Islet precursor cell (in vitro differentiated cells): Measurements from ENCODE around the gene UBE2Q1.

Experiments
- DNase-seq: peaks from one replicate; pipeline ENCODE4 v3.0.0-alpha.2; 2018

UBE2Q1 gene

GRCh38 chr1:154557939-154558719 lies at the start of gene UBE2Q1:
UBE2Q1 (minus strand) TSS chr1:154558662; CDS start chr1:154558553, 109 bp downstream.
- DNase-seq: peak; percentile 75

GRCh38 chr1:154607609-154608396 lies 49.3 kb upstream of the UBE2Q1 start, which contains the start of gene ADAR:
ADAR (minus strand) TSS chr1:154608186; CDS start chr1:154608006, 180 bp downstream.
- peak; percentile 90 for DNase-seq

- DNase-seq: no peak
Measured at GRCh38 chr1:154607106-154607608, 48.7 kb upstream of the UBE2Q1 start.

- DNase-seq: no peak
Measured at GRCh38 chr1:154605534-154605933, 47.1 kb upstream of the UBE2Q1 start.

GRCh38 chr1:154603317-154603716 lies 44.9 kb upstream of the UBE2Q1 start:
- no peak for DNase-seq

GRCh38 chr1:154599658-154600057 lies 41.2 kb upstream of the UBE2Q1 start:
- no peak for DNase-seq

GRCh38 chr1:154598871-154599635 lies 40.6 kb upstream of the UBE2Q1 start:
- DNase-seq: no peak

GRCh38 chr1:154595621-154596020 lies 37.2 kb upstream of the UBE2Q1 start:
- no peak for DNase-seq

GRCh38 chr1:154594811-154595210 lies 36.3 kb upstream of the UBE2Q1 start:
- no peak for DNase-seq

- DNase-seq: no peak
Measured at GRCh38 chr1:154593390-154593789, 34.9 kb upstream of the UBE2Q1 start.

- no peak for DNase-seq
Measured at GRCh38 chr1:154591206-154591605, 32.7 kb upstream of the UBE2Q1 start.

- no peak for DNase-seq
Measured at GRCh38 chr1:154590756-154591155, 32.3 kb upstream of the UBE2Q1 start.

- no peak for DNase-seq
Measured at GRCh38 chr1:154589780-154590179, 31.3 kb upstream of the UBE2Q1 start.

- no peak for DNase-seq
Measured at GRCh38 chr1:154586641-154587040, 28.2 kb upstream of the UBE2Q1 start.

GRCh38 chr1:154586231-154586630 lies 27.8 kb upstream of the UBE2Q1 start:
- no peak for DNase-seq

GRCh38 chr1:154584267-154584994 lies 26.0 kb upstream of the UBE2Q1 start:
- no peak for DNase-seq

- no peak for DNase-seq
Measured at GRCh38 chr1:154583773-154584172, 25.3 kb upstream of the UBE2Q1 start.

GRCh38 chr1:154582885-154583284 lies 24.4 kb upstream of the UBE2Q1 start:
- DNase-seq: no peak

- no peak for DNase-seq
Measured at GRCh38 chr1:154581766-154582165, 23.3 kb upstream of the UBE2Q1 start.

GRCh38 chr1:154579374-154579773 lies 20.9 kb upstream of the UBE2Q1 start:
- DNase-seq: no peak

GRCh38 chr1:154578058-154578418 lies 19.6 kb upstream of the UBE2Q1 start:
- no peak for DNase-seq

- no peak for DNase-seq
Measured at GRCh38 chr1:154577346-154578057, 19.0 kb upstream of the UBE2Q1 start.
